Left lung (tissue), 10 donors: ENCODE results near the gene REST. TPM values are rescaled to one million over a fixed set of nuclear protein-coding genes. Genes with fewer than 3 reads are reported as not detected.

Source experiments
- ATAC-seq: fragments of 200-7000 bp; cut with Tn5 transposase; one replicate; pipeline ENCODE4 v1.9.1; 2020; ENCODE audit warnings: moderate library complexity
- DNase-seq, 4 donors: peaks; one replicate each; pipeline ENCODE4 v3.0.0-alpha.2; 2013 to 2020
- H3K27ac ChIP-seq, 2 donors: fragments of 200-600 bp; sonication (generic) in 1 of 2; one replicate each; pipeline versions ENCODE4 v1.5.0 to v1.8.0; 2020 to 2021
- H3K27me3 ChIP-seq, 2 donors: fragments of 200-600 bp; sonication (generic) in 1 of 2; one replicate each; pipeline versions ENCODE4 v1.5.0 to v1.8.0; 2020 to 2021
- H3K36me3 ChIP-seq, 2 donors: fragments of 200-600 bp; sonication (generic) in 1 of 2; one replicate each; pipeline versions ENCODE4 v1.5.0 to v1.8.0; 2020 to 2021
- H3K4me1 ChIP-seq, 2 donors: fragments of 200-600 bp; one replicate each; pipeline ENCODE4 v1.8.0; 2021
- H3K4me3 ChIP-seq, 2 donors: fragments of 200-600 bp; sonication (generic) in 1 of 2; one replicate each; pipeline versions ENCODE4 v1.5.0 to v1.8.0; 2020 to 2021; ENCODE audit warnings: mild to moderate bottlenecking in 1 of 2
- H3K9me3 ChIP-seq, 2 donors: fragments of 200-600 bp; sonication (generic) in 1 of 2; one replicate each; pipeline versions ENCODE4 v1.5.0 to v1.8.0; 2020 to 2021
- intact Hi-C, 2 donors: fragments of 100-400 bp; cut with DNase I; formaldehyde crosslinking; loops; one replicate each; pipeline versions ENCODE4 v1.11.2 to v1.14.2; 2022
- polyA plus RNA-seq, 6 donors: library from polyadenylated mRNA; unstranded; fragments of 120-200 nt; gene quantifications; one replicate each; pipeline ENCODE4 v1.2.1, GENCODE V29; 2013; ENCODE audit not compliant: insufficient read length in 6 of 6
- total RNA-seq, 2 donors: library from RNA; stranded (reverse); fragmentation: NEBNext Ultra II Directional; extraction: Animal tissue kit (Norgen Biotek cat#: 25700); gene quantifications; one replicate each; pipeline ENCODE4 v1.2.1, GENCODE V29; 2021
- TF ChIP-seq, protein P1 (sequence below), 2 donors: fragments of 200-600 bp; sonication (generic) in 1 of 2; IDR thresholded peaks; one replicate each; pipeline versions ENCODE4 v1.5.0 to v1.8.0; 2021; ENCODE audit warnings: antibody characterized with exemption in 2 of 2
- donor health status: DM: no; HTN: yes; CAD: no.
- donor health status: DM: no; HTN: no; CAD: no.

REST gene
- total and polyA plus RNA-seq, 8 donors = 32.9 to 49.5 (median 41.9) TPM

DNA sequence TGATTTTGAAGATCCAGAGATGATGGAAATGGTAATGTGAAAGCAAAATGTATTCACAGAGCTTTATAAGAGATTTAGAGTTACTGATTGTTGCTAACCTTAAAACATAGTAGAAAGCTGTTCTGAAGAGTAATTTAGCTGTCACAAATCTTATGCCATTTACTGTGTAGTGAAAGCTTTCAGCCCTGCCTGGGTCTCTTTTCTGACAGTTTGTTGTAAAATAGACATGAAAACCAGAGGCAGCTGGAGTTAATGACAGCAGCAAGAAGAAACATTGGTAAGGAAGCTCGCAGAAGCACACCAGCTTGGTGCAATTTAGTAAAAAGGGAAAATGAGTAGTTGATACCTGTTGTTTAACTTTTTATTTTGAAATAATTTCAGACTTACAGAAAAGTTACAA, 92.1 kb downstream of the REST start:
- intact Hi-C loops = no loop called here
- H3K9me3 ChIP-seq = no peaks in the 10 kb centered on the region
- H3K4me1 ChIP-seq = no peaks in the 10 kb centered on the region
- peaks cover under 1 to 94% of the 10 kb centered on the region in 2 donors for H3K36me3 ChIP-seq
- H3K27me3 ChIP-seq = no peaks in the 10 kb centered on the region
- H3K4me3 ChIP-seq = no peak overlapping the region
- TF ChIP-seq, protein P1, sequence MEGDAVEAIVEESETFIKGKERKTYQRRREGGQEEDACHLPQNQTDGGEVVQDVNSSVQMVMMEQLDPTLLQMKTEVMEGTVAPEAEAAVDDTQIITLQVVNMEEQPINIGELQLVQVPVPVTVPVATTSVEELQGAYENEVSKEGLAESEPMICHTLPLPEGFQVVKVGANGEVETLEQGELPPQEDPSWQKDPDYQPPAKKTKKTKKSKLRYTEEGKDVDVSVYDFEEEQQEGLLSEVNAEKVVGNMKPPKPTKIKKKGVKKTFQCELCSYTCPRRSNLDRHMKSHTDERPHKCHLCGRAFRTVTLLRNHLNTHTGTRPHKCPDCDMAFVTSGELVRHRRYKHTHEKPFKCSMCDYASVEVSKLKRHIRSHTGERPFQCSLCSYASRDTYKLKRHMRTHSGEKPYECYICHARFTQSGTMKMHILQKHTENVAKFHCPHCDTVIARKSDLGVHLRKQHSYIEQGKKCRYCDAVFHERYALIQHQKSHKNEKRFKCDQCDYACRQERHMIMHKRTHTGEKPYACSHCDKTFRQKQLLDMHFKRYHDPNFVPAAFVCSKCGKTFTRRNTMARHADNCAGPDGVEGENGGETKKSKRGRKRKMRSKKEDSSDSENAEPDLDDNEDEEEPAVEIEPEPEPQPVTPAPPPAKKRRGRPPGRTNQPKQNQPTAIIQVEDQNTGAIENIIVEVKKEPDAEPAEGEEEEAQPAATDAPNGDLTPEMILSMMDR (IDR thresholded peaks at IDR 0.05) = no peak
- ATAC-seq (no peak), DNase-seq (no peak)
- no peak overlapping the region for H3K27ac ChIP-seq

- no peak overlapping the region for H3K27ac ChIP-seq
- TF ChIP-seq, protein P1 (IDR thresholded peaks at IDR 0.05) = no peak
- H3K4me3 ChIP-seq = no peak overlapping the region
- DNase-seq = no peak
- H3K36me3 ChIP-seq = peaks cover 3 to 99% of the 10 kb centered on the region in 2 donors
- no peak for ATAC-seq
- no peaks in the 10 kb centered on the region for H3K9me3 ChIP-seq
- no peaks in the 10 kb centered on the region for H3K4me1 ChIP-seq
- H3K27me3 ChIP-seq = no peaks in the 10 kb centered on the region
- intact Hi-C loops = no loop called here
These were observed 105.9 kb downstream of the REST start for GRCh38 chr4:57013543-57014120.

Other genes with a start within 250 kb of the REST start
- gene HOPX, start 226.6 kb upstream of the REST start, total RNA-seq = 100 to 1,000 TPM; 291 to 729 TPM
- 10 to 100 TPM; 28.2 to 38.2 (median 34.1) TPM for gene HOPX, start 226.6 kb upstream of the REST start, polyA plus RNA-seq
- under 1 TPM in 1 of 2 donors, not detected in 1; 0.44 TPM for gene SPINK2, start 86.2 kb upstream of the REST start, total RNA-seq
- gene SPINK2, start 86.2 kb upstream of the REST start, polyA plus RNA-seq = under 1 TPM in 4 of 6 donors, not detected in 2; 0.37 to 0.81 (median 0.55) TPM
- 10 to 100 TPM; 11.3 to 13.3 TPM for gene NOA1, start 69.7 kb downstream of the REST start, total RNA-seq
- 10 to 100 TPM; 22.6 to 23.7 (median 23.3) TPM for gene NOA1, start 69.7 kb downstream of the REST start, polyA plus RNA-seq
- gene POLR2B, start 71.0 kb downstream of the REST start, total RNA-seq = 10 to 100 TPM; 62.1 to 77.8 TPM
- 100 to 1,000 TPM; 108 to 126 (median 116) TPM for gene POLR2B, start 71.0 kb downstream of the REST start, polyA plus RNA-seq
- 100 to 1,000 TPM; 438 to 527 TPM for gene IGFBP7, start 202.5 kb downstream of the REST start, total RNA-seq
- gene IGFBP7, start 202.5 kb downstream of the REST start, polyA plus RNA-seq = 100 to 1,000 TPM; 235 to 363 (median 271) TPM